ENCODE results near the gene WT1. TPM values are rescaled to one million over a fixed set of nuclear protein-coding genes. Genes with fewer than 3 reads are reported as not detected.

Gene WT1
- total and polyA plus RNA-seq, 10 of the 15 experiments (the other 5 are each of a cell fraction or from before 2014, with no cell fraction given), result 0.07 to 0.37 (median 0.08) TPM; not detected in 7

DNA sequence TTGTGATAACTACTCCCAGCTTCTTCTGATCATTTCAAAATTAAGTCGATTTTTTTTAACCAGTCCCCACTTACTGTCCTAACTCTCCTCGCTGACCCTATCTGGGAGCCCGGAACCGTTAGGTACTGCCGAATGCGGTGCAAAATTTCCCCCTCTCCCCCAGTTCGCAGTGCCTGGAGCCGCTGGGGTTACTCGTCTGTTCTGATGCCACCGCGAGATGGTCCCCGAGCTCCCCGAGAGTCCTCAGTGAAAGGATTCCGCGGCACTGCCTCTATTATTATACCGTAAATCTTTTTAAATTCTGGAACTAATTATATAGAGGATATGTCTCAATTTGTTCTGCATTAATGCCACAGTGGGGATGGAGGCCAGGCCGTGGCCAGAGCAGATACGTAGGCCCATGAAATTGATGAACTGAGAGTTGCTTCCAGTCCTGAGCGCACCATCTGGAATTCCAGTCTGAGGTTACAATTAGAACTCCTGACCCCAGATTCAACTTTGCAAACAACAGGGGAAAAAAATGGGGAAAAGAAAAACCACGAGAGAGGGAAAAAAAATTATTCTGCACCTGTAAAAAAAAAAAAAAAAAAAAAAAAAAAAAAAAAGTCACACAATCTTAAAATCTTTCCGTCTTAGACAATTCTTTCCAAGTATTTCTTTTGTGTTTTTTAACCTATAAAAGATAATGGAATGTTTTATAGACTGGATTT lies 4.3 kb upstream of the WT1 start:
- DNase-seq (ENCODE audit: low read depth, low spot score), result no peak
- in situ Hi-C loops (cut with MboI) (no loop called here), intact Hi-C loops (cut with micrococcal nuclease; ENCODE audit: unreplicated experiment) (loop anchor here (10.0 kb wide), 1 partner anchor 125 kb away; no protein-coding TSS in a partner anchor)
- no peaks in the 10 kb centered on the region; the same call in 2 of the 3 replicates for H3K9me3 ChIP-seq (replicated peaks; ENCODE audit: control insufficient read depth, insufficient read depth, low read length)
- TF ChIP-seq HDAC6 (IDR thresholded peaks at IDR 0.05; ENCODE audit: unreplicated experiment) (no peak), HCFC1 (IDR thresholded peaks at IDR 0.05; ENCODE audit: low read length) (no peak), GATAD2B (conservative IDR thresholded peaks at IDR 0.05; ENCODE audit: low read depth) (no peak), TARDBP (IDR thresholded peaks at IDR 0.05; ENCODE audit: borderline replicate concordance) (no peak), CBFB (IDR thresholded peaks at IDR 0.05; ENCODE audit: low read depth) (no peak), ESRRA (IDR thresholded peaks at IDR 0.05; ENCODE audit: low read length) (no peak), PML (IDR thresholded peaks at IDR 0.05; ENCODE audit: low read length) (no peak), HDAC2 (IDR thresholded peaks at IDR 0.05) (no peak), BHLHE40 (IDR thresholded peaks at IDR 0.05; ENCODE audit: borderline replicate concordance in 1 of 2, low read depth in 2 of 2, low read length in 1 of 2) (no peak), ZNF207 (IDR thresholded peaks at IDR 0.05; ENCODE audit: borderline replicate concordance) (no peak), DPF2 (IDR thresholded peaks at IDR 0.05) (no peak), SRF (IDR thresholded peaks at IDR 0.05; ENCODE audit: low read depth in 2 of 2, low read length in 2 of 2) (no peak), TBL1XR1 (IDR thresholded peaks at IDR 0.05; ENCODE audit: low read depth, low read length) (no peak), PAX5 (IDR thresholded peaks at IDR 0.05; ENCODE audit: borderline replicate concordance, low read depth, low read length) (no peak), SIN3A (IDR thresholded peaks at IDR 0.05; ENCODE audit: low read depth, low read length) (no peak), WRNIP1 (IDR thresholded peaks at IDR 0.05; ENCODE audit: borderline replicate concordance, low read depth, low read length) (no peak)
- TF ChIP-seq, protein P1, sequence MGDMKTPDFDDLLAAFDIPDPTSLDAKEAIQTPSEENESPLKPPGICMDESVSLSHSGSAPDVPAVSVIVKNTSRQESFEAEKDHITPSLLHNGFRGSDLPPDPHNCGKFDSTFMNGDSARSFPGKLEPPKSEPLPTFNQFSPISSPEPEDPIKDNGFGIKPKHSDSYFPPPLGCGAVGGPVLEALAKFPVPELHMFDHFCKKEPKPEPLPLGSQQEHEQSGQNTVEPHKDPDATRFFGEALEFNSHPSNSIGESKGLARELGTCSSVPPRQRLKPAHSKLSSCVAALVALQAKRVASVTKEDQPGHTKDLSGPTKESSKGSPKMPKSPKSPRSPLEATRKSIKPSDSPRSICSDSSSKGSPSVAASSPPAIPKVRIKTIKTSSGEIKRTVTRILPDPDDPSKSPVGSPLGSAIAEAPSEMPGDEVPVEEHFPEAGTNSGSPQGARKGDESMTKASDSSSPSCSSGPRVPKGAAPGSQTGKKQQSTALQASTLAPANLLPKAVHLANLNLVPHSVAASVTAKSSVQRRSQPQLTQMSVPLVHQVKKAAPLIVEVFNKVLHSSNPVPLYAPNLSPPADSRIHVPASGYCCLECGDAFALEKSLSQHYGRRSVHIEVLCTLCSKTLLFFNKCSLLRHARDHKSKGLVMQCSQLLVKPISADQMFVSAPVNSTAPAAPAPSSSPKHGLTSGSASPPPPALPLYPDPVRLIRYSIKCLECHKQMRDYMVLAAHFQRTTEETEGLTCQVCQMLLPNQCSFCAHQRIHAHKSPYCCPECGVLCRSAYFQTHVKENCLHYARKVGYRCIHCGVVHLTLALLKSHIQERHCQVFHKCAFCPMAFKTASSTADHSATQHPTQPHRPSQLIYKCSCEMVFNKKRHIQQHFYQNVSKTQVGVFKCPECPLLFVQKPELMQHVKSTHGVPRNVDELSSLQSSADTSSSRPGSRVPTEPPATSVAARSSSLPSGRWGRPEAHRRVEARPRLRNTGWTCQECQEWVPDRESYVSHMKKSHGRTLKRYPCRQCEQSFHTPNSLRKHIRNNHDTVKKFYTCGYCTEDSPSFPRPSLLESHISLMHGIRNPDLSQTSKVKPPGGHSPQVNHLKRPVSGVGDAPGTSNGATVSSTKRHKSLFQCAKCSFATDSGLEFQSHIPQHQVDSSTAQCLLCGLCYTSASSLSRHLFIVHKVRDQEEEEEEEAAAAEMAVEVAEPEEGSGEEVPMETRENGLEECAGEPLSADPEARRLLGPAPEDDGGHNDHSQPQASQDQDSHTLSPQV (IDR thresholded peaks at IDR 0.05), result no peak
- TF ChIP-seq, protein P2, sequence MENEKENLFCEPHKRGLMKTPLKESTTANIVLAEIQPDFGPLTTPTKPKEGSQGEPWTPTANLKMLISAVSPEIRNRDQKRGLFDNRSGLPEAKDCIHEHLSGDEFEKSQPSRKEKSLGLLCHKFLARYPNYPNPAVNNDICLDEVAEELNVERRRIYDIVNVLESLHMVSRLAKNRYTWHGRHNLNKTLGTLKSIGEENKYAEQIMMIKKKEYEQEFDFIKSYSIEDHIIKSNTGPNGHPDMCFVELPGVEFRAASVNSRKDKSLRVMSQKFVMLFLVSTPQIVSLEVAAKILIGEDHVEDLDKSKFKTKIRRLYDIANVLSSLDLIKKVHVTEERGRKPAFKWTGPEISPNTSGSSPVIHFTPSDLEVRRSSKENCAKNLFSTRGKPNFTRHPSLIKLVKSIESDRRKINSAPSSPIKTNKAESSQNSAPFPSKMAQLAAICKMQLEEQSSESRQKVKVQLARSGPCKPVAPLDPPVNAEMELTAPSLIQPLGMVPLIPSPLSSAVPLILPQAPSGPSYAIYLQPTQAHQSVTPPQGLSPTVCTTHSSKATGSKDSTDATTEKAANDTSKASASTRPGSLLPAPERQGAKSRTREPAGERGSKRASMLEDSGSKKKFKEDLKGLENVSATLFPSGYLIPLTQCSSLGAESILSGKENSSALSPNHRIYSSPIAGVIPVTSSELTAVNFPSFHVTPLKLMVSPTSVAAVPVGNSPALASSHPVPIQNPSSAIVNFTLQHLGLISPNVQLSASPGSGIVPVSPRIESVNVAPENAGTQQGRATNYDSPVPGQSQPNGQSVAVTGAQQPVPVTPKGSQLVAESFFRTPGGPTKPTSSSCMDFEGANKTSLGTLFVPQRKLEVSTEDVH (IDR thresholded peaks at IDR 0.05; ENCODE audit: low read depth, partially characterized antibody), result no peak
- H3K4me1 ChIP-seq (ENCODE audit: control insufficient read depth, insufficient read depth, low read length), result no peaks in the 10 kb centered on the region
- ATAC-seq, result no peak
- POLR2A ChIA-PET, result no interaction called here
- H4K20me1 ChIP-seq (ENCODE audit: control insufficient read depth, insufficient read depth), result no peaks in the 10 kb centered on the region
- H3K9ac ChIP-seq (ENCODE audit: control insufficient read depth, insufficient read depth, low read length), result no peak overlapping the region
- H2AFZ ChIP-seq (ENCODE audit: control insufficient read depth, low read depth, low read length), result no peak overlapping the region
- H3K36me3 ChIP-seq (ENCODE audit: control insufficient read depth in 2 of 2, insufficient read depth in 2 of 2, low read length in 1 of 2), result no peaks in the 10 kb centered on the region
- H3K27ac ChIP-seq (ENCODE audit: control insufficient read depth, insufficient read depth), result no peak overlapping the region
- H3K4me2 ChIP-seq (ENCODE audit: control insufficient read depth, insufficient read depth), result no peak overlapping the region
- SMC1A ChIA-PET (ENCODE audit: uncharacterized antibody, unreplicated experiment), result no interaction called here
- CTCF ChIA-PET, result no interaction called here
- no peak overlapping the region for H3K4me3 ChIP-seq
- BruUV-seq (replicated peaks), result no TSS peak
- H3K27me3 ChIP-seq (replicated peaks in 1 of 2; ENCODE audit: control insufficient read depth in 2 of 2, insufficient read depth in 2 of 2, low read length in 1 of 2), result peaks cover 11 to 19% of the 10 kb centered on the region in 2 experiments
- RAD21 ChIA-PET (ENCODE audit: unreplicated experiment), result no interaction called here
- no peak for FAIRE-seq
- WGBS (ENCODE audit: insufficient coverage, insufficient replicate concordance, low lambda C conversion rate, missing lambda C conversion rate), result 63% methylated on average over 20 of the region's 21 CpGs
- no peaks in the 10 kb centered on the region for H3K79me2 ChIP-seq (ENCODE audit: control insufficient read depth, insufficient read depth, low read length)

Measured in GM12878 (cell line).